T-helper 2 cell (primary cell): ENCODE data around the gene ERC2.

Experiments
- DNase-seq, 5 experiments: peaks; one replicate each; pipeline versions ENCODE4 v3.0.0 to v3.0.0-alpha.2; 2012 to 2022

Gene ERC2

GRCh38 chr3:55626279-55626665, 842.0 kb downstream of the ERC2 start:
- DNase-seq: no peak

- no peak for DNase-seq
Measured at GRCh38 chr3:55624238-55624637, 844.0 kb downstream of the ERC2 start.

- no peak for DNase-seq
Measured at GRCh38 chr3:55623786-55624185, 844.5 kb downstream of the ERC2 start.

- no peak for DNase-seq
Measured at GRCh38 chr3:55622733-55623132, 845.5 kb downstream of the ERC2 start.

GRCh38 chr3:55622116-55622515, 846.2 kb downstream of the ERC2 start:
- no peak for DNase-seq

- DNase-seq: no peak
Measured at GRCh38 chr3:55621648-55622047, 846.6 kb downstream of the ERC2 start.

- no peak for DNase-seq
Measured at GRCh38 chr3:55621026-55621422, 847.2 kb downstream of the ERC2 start.

- peak in 1 of 5 experiments; percentile 24 for DNase-seq
Measured at GRCh38 chr3:55620351-55621025, 847.8 kb downstream of the ERC2 start.

- no peak for DNase-seq
Measured at GRCh38 chr3:55619046-55619808, 849.0 kb downstream of the ERC2 start.

- DNase-seq: no peak
Measured at GRCh38 chr3:55617385-55617784, 850.9 kb downstream of the ERC2 start.

- DNase-seq: no peak
Measured at GRCh38 chr3:55616803-55617202, 851.5 kb downstream of the ERC2 start.

GRCh38 chr3:55615694-55616295, 852.5 kb downstream of the ERC2 start:
- no peak for DNase-seq

- DNase-seq: no peak
Measured at GRCh38 chr3:55615039-55615693, 853.1 kb downstream of the ERC2 start.

GRCh38 chr3:55611121-55611520, 857.1 kb downstream of the ERC2 start:
- no peak for DNase-seq

- DNase-seq: no peak
Measured at GRCh38 chr3:55609230-55609827, 858.9 kb downstream of the ERC2 start.

- no peak for DNase-seq
Measured at GRCh38 chr3:55608301-55608937, 859.8 kb downstream of the ERC2 start.

GRCh38 chr3:55607844-55608243, 860.4 kb downstream of the ERC2 start:
- DNase-seq: no peak

GRCh38 chr3:55607175-55607574, 861.1 kb downstream of the ERC2 start:
- no peak for DNase-seq

GRCh38 chr3:55605443-55606236, 862.6 kb downstream of the ERC2 start:
- no peak for DNase-seq

- DNase-seq: no peak
Measured at GRCh38 chr3:55604846-55605245, 863.4 kb downstream of the ERC2 start.

GRCh38 chr3:55604402-55604801, 863.9 kb downstream of the ERC2 start:
- DNase-seq: no peak
